ENCODE data around the gene BRAF.

The BRAF gene

GRCh38 chr7:140866926-140867325 lies 57.8 kb downstream of the BRAF start:
- no peaks in the 10 kb centered on the region for H3K9me2 ChIP-seq (ENCODE audit: low read depth, low read length)
- H3K4me3 ChIP-seq (ENCODE audit: low read depth, low read length, poor library complexity, severe bottlenecking) = no peak overlapping the region
- no peak overlapping the region for H3K9ac ChIP-seq (ENCODE audit: low read length)
- peaks cover 32% of the 10 kb centered on the region for H3K79me2 ChIP-seq (ENCODE audit: insufficient read depth, low read length)
- no peaks in the 10 kb centered on the region for H4K20me1 ChIP-seq (ENCODE audit: insufficient read depth, low read length)
- no peak overlapping the region for H2AFZ ChIP-seq (ENCODE audit: low read length)
- no peaks in the 10 kb centered on the region for H3K27me3 ChIP-seq (ENCODE audit: insufficient read depth, low read length)
- H3K9me3 ChIP-seq (ENCODE audit: low read length) = peaks cover 5% of the 10 kb centered on the region
- TF ChIP-seq, protein P1, sequence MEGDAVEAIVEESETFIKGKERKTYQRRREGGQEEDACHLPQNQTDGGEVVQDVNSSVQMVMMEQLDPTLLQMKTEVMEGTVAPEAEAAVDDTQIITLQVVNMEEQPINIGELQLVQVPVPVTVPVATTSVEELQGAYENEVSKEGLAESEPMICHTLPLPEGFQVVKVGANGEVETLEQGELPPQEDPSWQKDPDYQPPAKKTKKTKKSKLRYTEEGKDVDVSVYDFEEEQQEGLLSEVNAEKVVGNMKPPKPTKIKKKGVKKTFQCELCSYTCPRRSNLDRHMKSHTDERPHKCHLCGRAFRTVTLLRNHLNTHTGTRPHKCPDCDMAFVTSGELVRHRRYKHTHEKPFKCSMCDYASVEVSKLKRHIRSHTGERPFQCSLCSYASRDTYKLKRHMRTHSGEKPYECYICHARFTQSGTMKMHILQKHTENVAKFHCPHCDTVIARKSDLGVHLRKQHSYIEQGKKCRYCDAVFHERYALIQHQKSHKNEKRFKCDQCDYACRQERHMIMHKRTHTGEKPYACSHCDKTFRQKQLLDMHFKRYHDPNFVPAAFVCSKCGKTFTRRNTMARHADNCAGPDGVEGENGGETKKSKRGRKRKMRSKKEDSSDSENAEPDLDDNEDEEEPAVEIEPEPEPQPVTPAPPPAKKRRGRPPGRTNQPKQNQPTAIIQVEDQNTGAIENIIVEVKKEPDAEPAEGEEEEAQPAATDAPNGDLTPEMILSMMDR (IDR thresholded peaks at IDR 0.05; ENCODE audit: low read length) = no peak
- TF ChIP-seq EZH2 (IDR thresholded peaks at IDR 0.05; ENCODE audit: borderline replicate concordance, low read length) = no peak
- H3F3A ChIP-seq (ENCODE audit: insufficient read depth, low read length) = no peaks in the 10 kb centered on the region
- H3K4me1 ChIP-seq (ENCODE audit: insufficient read depth, low read length, severe bottlenecking) = peaks cover 36% of the 10 kb centered on the region
- no peak overlapping the region for H3K4me2 ChIP-seq (ENCODE audit: low read length)
- H3K27ac ChIP-seq (ENCODE audit: low read depth, low read length, poor library complexity, severe bottlenecking) = peak overlapping the region; percentile 51
- peaks cover 9% of the 10 kb centered on the region; the same call in 1 of the 2 replicates for H3K36me3 ChIP-seq (ENCODE audit: insufficient read depth, low read length)

DNA sequence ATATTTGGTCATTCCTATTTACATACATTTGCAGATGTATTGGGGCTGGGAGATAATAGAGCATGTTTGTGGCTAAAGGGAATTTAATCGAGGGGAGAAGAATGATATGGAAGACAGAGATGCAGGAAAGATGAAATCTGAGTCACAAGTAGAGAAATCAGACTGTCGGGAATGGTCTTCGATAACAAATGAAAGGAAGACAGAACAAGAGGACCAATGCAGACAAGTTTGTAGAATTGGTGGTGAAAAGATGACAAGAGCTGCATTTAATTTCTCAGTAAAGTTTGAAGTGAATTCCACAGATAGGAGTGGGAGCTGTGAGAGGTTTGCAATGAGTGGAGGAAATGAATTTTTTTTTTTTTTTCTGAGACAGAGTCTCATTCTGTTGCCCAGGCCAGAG lies 60.0 kb downstream of the BRAF start:
- Histone ChIP-seq H3K9me3 (ENCODE audit: low read length) (peaks cover 5% of the 10 kb centered on the region), H3K27ac (ENCODE audit: low read depth, low read length, poor library complexity, severe bottlenecking) (no peak overlapping the region), H3K36me3 (ENCODE audit: insufficient read depth, low read length) (peaks cover 9% of the 10 kb centered on the region; the same call in 1 of the 2 replicates), H3K4me1 (ENCODE audit: insufficient read depth, low read length, severe bottlenecking) (peaks cover 20% of the 10 kb centered on the region), H3K79me2 (ENCODE audit: insufficient read depth, low read length) (peaks cover 41% of the 10 kb centered on the region), H2AFZ (ENCODE audit: low read length) (no peak overlapping the region), H3F3A (ENCODE audit: insufficient read depth, low read length) (no peaks in the 10 kb centered on the region), H3K9me2 (ENCODE audit: low read depth, low read length) (no peaks in the 10 kb centered on the region), H4K20me1 (ENCODE audit: insufficient read depth, low read length) (no peaks in the 10 kb centered on the region), H3K27me3 (ENCODE audit: insufficient read depth, low read length) (no peaks in the 10 kb centered on the region), H3K4me3 (ENCODE audit: low read depth, low read length, poor library complexity, severe bottlenecking) (no peak overlapping the region), H3K9ac (ENCODE audit: low read length) (no peak overlapping the region), H3K4me2 (ENCODE audit: low read length) (no peak overlapping the region)
- TF ChIP-seq, protein P1 (IDR thresholded peaks at IDR 0.05; ENCODE audit: low read length) = no peak
- no peak for TF ChIP-seq EZH2 (IDR thresholded peaks at IDR 0.05; ENCODE audit: borderline replicate concordance, low read length)

DNA sequence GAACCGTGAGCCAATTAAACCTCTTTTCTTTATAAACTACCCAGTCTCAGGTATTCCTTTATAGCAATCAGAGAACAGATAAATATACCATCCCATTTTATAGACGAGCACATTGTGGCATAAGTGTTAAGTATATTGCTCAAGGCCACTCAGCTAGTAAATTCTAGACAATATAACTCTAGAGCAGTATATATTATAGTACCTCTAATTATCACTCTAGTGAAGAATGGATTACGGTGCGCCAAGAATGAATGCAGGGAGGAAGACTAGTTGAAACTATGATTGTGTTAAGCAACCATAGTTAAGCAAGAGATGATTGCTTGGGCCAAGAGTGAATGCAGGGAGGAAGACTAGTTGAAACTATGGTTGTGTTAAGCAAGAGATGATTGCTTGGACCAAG lies 60.9 kb downstream of the BRAF start:
- no peaks in the 10 kb centered on the region for H3F3A ChIP-seq (ENCODE audit: insufficient read depth, low read length)
- TF ChIP-seq, protein P1 (IDR thresholded peaks at IDR 0.05; ENCODE audit: low read length) = no peak
- no peak for TF ChIP-seq EZH2 (IDR thresholded peaks at IDR 0.05; ENCODE audit: borderline replicate concordance, low read length)

More for the DNA sequence above, 60.9 kb downstream of the BRAF start:
- H3K9ac ChIP-seq (ENCODE audit: low read length) = no peak overlapping the region
- H3K36me3 ChIP-seq (ENCODE audit: insufficient read depth, low read length) = peaks cover 9% of the 10 kb centered on the region; the same call in 1 of the 2 replicates
- no peak overlapping the region for H3K4me2 ChIP-seq (ENCODE audit: low read length)
- H4K20me1 ChIP-seq (ENCODE audit: insufficient read depth, low read length) = no peaks in the 10 kb centered on the region
- no peaks in the 10 kb centered on the region for H3K9me2 ChIP-seq (ENCODE audit: low read depth, low read length)
- peaks cover 5% of the 10 kb centered on the region for H3K9me3 ChIP-seq (ENCODE audit: low read length)
- no peak overlapping the region for H3K4me3 ChIP-seq (ENCODE audit: low read depth, low read length, poor library complexity, severe bottlenecking)
- H3K27ac ChIP-seq (ENCODE audit: low read depth, low read length, poor library complexity, severe bottlenecking) = no peak overlapping the region
- peaks cover 36% of the 10 kb centered on the region for H3K79me2 ChIP-seq (ENCODE audit: insufficient read depth, low read length)
- H2AFZ ChIP-seq (ENCODE audit: low read length) = no peak overlapping the region
- no peaks in the 10 kb centered on the region for H3K27me3 ChIP-seq (ENCODE audit: insufficient read depth, low read length)
- H3K4me1 ChIP-seq (ENCODE audit: insufficient read depth, low read length, severe bottlenecking) = peaks cover 19% of the 10 kb centered on the region

Measured in OCI-LY1 (cell line).